Astrocyte of the cerebellum (primary cell): Measurements from ENCODE around the gene ATP8A2.
A peak's percentile ranks its signal among the peaks of the same experiment; 100 is the strongest.
"Not testable (repeated sequence)": the region's sequence is repeated elsewhere in the genome, so short reads cannot be mapped to it uniquely, and the experiment has no call there.

ENCODE experiments used
- DNase-seq: peaks from one replicate; pipeline ENCODE4 v3.0.0-alpha.2; 2011; ENCODE audit warnings: low read depth
- H3K4me3 ChIP-seq: 2 replicates; pipeline ENCODE4 v1.5.1; 2011; ENCODE audit warnings: mild to moderate bottlenecking, low read depth, low read length, moderate library complexity
- in situ Hi-C: cut with HindIII; loops from 2 replicates; pipeline ENCODE4 v1.10.0; 2017; ENCODE audit warnings: low sequenced_read_pairs
- TF ChIP-seq, protein P1 (sequence below): IDR thresholded peaks from 2 replicates; pipeline ENCODE4 v1.5.1; 2012; ENCODE audit warnings: low read length, low read depth, moderate library complexity, mild to moderate bottlenecking; ENCODE audit errors: missing control alignments

Gene ATP8A2

DNA sequence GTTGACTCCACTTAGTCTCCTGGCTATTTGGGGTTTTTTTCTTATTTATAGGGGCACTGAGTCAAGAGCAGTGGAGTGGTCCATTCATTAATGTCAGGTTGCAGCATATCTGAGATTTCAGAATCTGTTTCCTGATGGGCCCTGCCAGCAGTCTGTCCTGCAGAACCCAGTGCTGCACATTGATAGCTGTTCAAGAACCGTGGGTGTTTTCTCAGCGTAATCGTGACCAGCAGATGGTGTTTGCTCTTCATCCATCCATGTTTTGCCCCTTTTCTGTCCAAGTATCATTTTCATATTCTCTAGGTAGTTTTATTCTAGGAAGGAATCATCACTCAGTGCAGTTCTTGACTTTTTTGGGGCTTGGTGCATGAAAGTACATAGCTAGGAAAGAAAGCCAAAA, 166.5 kb downstream of the ATP8A2 start:
- H3K4me3 ChIP-seq = no peak overlapping the region
- TF ChIP-seq, protein P1, sequence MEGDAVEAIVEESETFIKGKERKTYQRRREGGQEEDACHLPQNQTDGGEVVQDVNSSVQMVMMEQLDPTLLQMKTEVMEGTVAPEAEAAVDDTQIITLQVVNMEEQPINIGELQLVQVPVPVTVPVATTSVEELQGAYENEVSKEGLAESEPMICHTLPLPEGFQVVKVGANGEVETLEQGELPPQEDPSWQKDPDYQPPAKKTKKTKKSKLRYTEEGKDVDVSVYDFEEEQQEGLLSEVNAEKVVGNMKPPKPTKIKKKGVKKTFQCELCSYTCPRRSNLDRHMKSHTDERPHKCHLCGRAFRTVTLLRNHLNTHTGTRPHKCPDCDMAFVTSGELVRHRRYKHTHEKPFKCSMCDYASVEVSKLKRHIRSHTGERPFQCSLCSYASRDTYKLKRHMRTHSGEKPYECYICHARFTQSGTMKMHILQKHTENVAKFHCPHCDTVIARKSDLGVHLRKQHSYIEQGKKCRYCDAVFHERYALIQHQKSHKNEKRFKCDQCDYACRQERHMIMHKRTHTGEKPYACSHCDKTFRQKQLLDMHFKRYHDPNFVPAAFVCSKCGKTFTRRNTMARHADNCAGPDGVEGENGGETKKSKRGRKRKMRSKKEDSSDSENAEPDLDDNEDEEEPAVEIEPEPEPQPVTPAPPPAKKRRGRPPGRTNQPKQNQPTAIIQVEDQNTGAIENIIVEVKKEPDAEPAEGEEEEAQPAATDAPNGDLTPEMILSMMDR = no peak
- DNase-seq = no peak
- in situ Hi-C loops = no loop called here

DNA sequence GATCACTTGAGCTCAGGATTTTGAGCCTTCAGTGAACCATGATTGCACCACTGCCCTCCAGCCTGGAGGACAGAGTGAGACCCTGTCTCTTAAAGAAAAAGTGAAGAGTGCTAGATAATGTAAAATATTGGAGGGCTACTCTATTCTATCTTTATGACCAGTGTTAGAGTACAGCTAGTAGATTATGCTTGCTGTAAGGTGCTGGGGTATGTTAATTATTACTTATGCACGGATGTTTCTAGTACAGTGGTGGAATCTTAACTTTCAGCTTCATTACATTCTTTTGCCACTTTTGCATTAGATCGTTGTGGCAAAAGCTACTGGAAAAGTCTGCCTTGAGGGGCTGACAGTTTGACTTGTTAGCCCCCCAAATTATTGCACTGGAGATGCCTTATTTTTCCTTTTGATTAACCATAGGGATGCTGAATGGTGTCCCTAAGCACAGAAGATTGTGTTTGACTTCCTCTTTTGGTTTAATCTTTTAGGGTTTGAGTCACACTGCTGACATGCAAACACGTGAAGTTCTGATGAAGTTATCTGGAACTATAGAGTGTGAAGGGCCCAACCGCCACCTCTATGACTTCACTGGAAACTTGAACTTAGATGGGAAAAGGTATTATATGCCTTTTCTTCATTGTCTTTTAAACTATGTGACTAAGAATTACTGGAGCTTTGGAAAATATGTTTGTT, 169.8 kb downstream of the ATP8A2 start:
- no peak overlapping the region for H3K4me3 ChIP-seq
- in situ Hi-C loops = no loop called here
- no peak for DNase-seq
- TF ChIP-seq, protein P1 = no peak

DNA sequence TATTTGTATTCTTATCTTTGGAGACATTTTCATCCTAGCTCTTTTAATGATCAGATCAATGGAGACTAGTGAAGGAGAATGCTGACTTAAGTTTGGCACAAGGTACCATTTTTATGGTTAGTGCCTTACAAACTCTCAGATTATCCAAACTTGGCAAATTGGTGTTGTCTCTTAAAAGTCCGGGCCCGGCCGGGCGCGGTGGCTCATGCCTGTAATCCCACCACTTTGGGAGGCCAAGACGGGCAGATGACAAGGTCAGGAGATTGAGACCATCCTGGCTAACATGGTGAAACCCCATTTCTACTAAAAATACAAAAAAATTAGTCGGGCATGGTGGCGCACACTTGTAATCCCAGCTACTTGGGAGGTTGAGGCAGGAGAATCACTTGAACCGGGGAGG, 177.2 kb downstream of the ATP8A2 start:
- in situ Hi-C loops, DNase-seq, H3K4me3 ChIP-seq: not testable (repeated sequence)

GRCh38 chr13:25561812-25562211, 190.0 kb downstream of the ATP8A2 start:
- no peak for DNase-seq
- in situ Hi-C loops = no loop called here
- no peak overlapping the region for H3K4me3 ChIP-seq
- TF ChIP-seq, protein P1 = no peak

DNA sequence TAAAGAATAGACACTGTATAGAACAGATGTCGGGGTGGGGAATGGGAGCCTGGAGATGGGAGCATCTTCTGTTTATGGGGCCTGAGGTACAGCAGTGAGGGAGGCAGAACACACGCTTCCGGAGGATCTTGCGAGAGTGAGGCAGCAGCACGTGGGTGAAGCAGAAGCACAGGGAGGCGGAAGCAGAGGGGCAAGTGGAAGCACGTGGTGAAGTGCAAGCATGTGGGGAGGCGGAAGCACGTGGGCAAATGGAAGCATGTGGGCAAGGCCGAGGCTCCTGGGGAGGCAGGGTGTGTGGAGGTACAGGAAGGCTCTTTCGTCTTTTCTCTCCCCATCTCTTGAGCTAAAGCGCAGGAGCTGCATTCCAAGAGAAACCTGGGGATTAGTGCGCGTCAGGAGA, 198.4 kb downstream of the ATP8A2 start:
- H3K4me3 ChIP-seq = no peak overlapping the region
- DNase-seq = no peak
- TF ChIP-seq, protein P1 = no peak
- in situ Hi-C loops = no loop called here

GRCh38 chr13:25571237-25571636, 199.5 kb downstream of the ATP8A2 start:
- no peak overlapping the region for H3K4me3 ChIP-seq
- in situ Hi-C loops = no loop called here
- DNase-seq = no peak
- TF ChIP-seq, protein P1 = peak; percentile 22

GRCh38 chr13:25572171-25572570, 200.4 kb downstream of the ATP8A2 start:
- in situ Hi-C loops, DNase-seq, H3K4me3 ChIP-seq: not testable (repeated sequence)
